MM.1S (cell line): ENCODE results near the gene FECH.

Experiments used
- CTCF ChIP-seq: fragments of 300-600 bp; sonication (generic); IDR thresholded peaks from 2 replicates; pipeline ENCODE4 v1.5.1; 2016; ENCODE audit warnings: antibody characterized with exemption, low read length, mixed read lengths
- EZH2 ChIP-seq: fragments of 300-600 bp; sonication (generic); optimal IDR thresholded peaks from 2 replicates; pipeline ENCODE3; 2017; ENCODE audit warnings: low read depth, mild to moderate bottlenecking, antibody characterized with exemption, low read length, mixed read lengths
- EZH2phosphoT487 ChIP-seq: fragments of 300-600 bp; sonication (generic); IDR thresholded peaks from 2 replicates; pipeline ENCODE4 v1.6.1; 2018; ENCODE audit warnings: antibody characterized with exemption, low read length

- no peak for TF ChIP-seq CTCF
- no peak for TF ChIP-seq EZH2
- no peak for TF ChIP-seq EZH2phosphoT487
Observed at GRCh38 chr18:57529151-57529550, 57.4 kb downstream of the FECH start.
